Measurements from ENCODE around the gene USP12.

- TF ChIP-seq HDGF (IDR thresholded peaks at IDR 0.05; ENCODE audit: borderline replicate concordance) (no peak), ARNT (IDR thresholded peaks at IDR 0.05) (no peak), NFRKB (IDR thresholded peaks at IDR 0.05) (no peak), SP1 (IDR thresholded peaks at IDR 0.05) (no peak), PKNOX1 (IDR thresholded peaks at IDR 0.05) (no peak), SUZ12 (IDR thresholded peaks at IDR 0.05) (no peak), BHLHE40 (IDR thresholded peaks at IDR 0.05; ENCODE audit: borderline replicate concordance) (no peak), TARDBP (IDR thresholded peaks at IDR 0.05) (no peak), LEF1 (IDR thresholded peaks at IDR 0.05; ENCODE audit: borderline replicate concordance) (no peak), FOXK2 (IDR thresholded peaks at IDR 0.05) (no peak), FOXA1 (IDR thresholded peaks at IDR 0.05) (no peak)
Observed at GRCh38 chr13:27200413-27201070, 28.9 kb upstream of the USP12 start.

Data from HEK293T (cell line).